ENCODE measurements around the gene SGO2.
A peak's percentile ranks its signal among the peaks of the same experiment; 100 is the strongest.

SGO2 gene

GRCh38 chr2:200613692-200614091, 87.7 kb downstream of the SGO2 start:
- TF ChIP-seq CTCF (IDR thresholded peaks at IDR 0.05; ENCODE audit: low read depth, low read length, missing control alignments), result no peak
- in situ Hi-C loops (cut with HindIII; ENCODE audit: low pct_ligation_motif_present, low sequenced_read_pairs), result no loop called here
- Histone ChIP-seq H3K36me3 (replicated peaks) (no peaks in the 10 kb centered on the region), H3K4me3 (ENCODE audit: low read depth, low read length) (no peak overlapping the region), H3K27ac (no peak overlapping the region), H3K27me3 (replicated peaks) (no peaks in the 10 kb centered on the region)
- no peak for DNase-seq

- Histone ChIP-seq H3K27me3 (replicated peaks) (no peaks in the 10 kb centered on the region), H3K27ac (peak overlapping the region; percentile 57)
These were observed 88.2 kb downstream of the SGO2 start for GRCh38 chr2:200614249-200614648.

GRCh38 chr2:200615247-200615646, 89.2 kb downstream of the SGO2 start:
- peak; percentile 76 for DNase-seq
- Histone ChIP-seq H3K4me3 (ENCODE audit: low read depth, low read length) (no peak overlapping the region), H3K27ac (peak overlapping the region; percentile 57), H3K36me3 (replicated peaks) (no peaks in the 10 kb centered on the region), H3K27me3 (replicated peaks) (no peaks in the 10 kb centered on the region)
- in situ Hi-C loops (cut with HindIII; ENCODE audit: low pct_ligation_motif_present, low sequenced_read_pairs), result no loop called here
- peak; percentile 41 for TF ChIP-seq CTCF (IDR thresholded peaks at IDR 0.05; ENCODE audit: low read depth, low read length, missing control alignments)

More at GRCh38 chr2:200614249-200614648, 88.2 kb downstream of the SGO2 start:
- no peak for TF ChIP-seq CTCF (IDR thresholded peaks at IDR 0.05; ENCODE audit: low read depth, low read length, missing control alignments)
- H3K36me3 ChIP-seq (replicated peaks), result no peaks in the 10 kb centered on the region
- in situ Hi-C loops (cut with HindIII; ENCODE audit: low pct_ligation_motif_present, low sequenced_read_pairs), result no loop called here
- DNase-seq, result peak; percentile 25
- no peak overlapping the region for H3K4me3 ChIP-seq (ENCODE audit: low read depth, low read length)

GRCh38 chr2:200616193-200616592, 90.2 kb downstream of the SGO2 start:
- H3K27ac ChIP-seq, result peak overlapping the region; percentile 2
- H3K27me3 ChIP-seq (replicated peaks), result no peaks in the 10 kb centered on the region
- peak; percentile 9 for TF ChIP-seq CTCF (IDR thresholded peaks at IDR 0.05; ENCODE audit: low read depth, low read length, missing control alignments)
- no peak for DNase-seq
- no peaks in the 10 kb centered on the region for H3K36me3 ChIP-seq (replicated peaks)
- H3K4me3 ChIP-seq (ENCODE audit: low read depth, low read length), result no peak overlapping the region
- in situ Hi-C loops (cut with HindIII; ENCODE audit: low pct_ligation_motif_present, low sequenced_read_pairs), result no loop called here

GRCh38 chr2:200616656-200617055, 90.6 kb downstream of the SGO2 start:
- H3K36me3 ChIP-seq (replicated peaks), result no peaks in the 10 kb centered on the region
- no peaks in the 10 kb centered on the region for H3K27me3 ChIP-seq (replicated peaks)
- peak overlapping the region; percentile 2 for H3K27ac ChIP-seq
- DNase-seq, result no peak
- in situ Hi-C loops (cut with HindIII; ENCODE audit: low pct_ligation_motif_present, low sequenced_read_pairs), result no loop called here
- TF ChIP-seq CTCF (IDR thresholded peaks at IDR 0.05; ENCODE audit: low read depth, low read length, missing control alignments), result no peak
- no peak overlapping the region for H3K4me3 ChIP-seq (ENCODE audit: low read depth, low read length)
